ENCODE measurements around the gene IPO13.

IPO13 gene

DNA sequence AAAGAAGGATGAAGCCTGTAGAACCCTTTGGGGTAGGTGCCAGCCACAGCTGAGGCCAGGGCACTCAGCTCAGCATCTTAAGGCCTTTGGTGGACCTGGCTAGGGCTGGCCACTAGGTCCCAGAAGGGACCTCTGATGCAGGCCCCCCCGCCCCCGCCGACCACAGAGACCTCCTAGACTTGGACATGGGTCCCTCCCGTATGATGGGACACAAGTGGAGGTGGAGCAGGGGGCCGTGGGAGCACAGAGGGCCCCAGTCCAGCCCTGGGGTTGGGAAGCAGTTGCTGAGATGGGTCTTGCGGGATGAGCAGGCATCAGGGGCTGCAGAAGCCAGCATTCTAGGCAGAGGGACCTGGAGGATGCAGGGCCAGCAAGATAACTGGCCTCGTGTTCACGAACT is 35.5 kb downstream of the IPO13 start:
- H3K4me2 ChIP-seq (ENCODE audit: insufficient read depth, low read length), result no peak overlapping the region
- no peak overlapping the region for H3K9ac ChIP-seq (ENCODE audit: low read depth, low read length)
- H3K27me3 ChIP-seq (ENCODE audit: insufficient read depth, low read length, poor library complexity), result peaks cover 11% of the 10 kb centered on the region
- peaks cover 18% of the 10 kb centered on the region for H3K4me1 ChIP-seq (ENCODE audit: insufficient read depth, low read length)
- ATAC-seq (ENCODE audit: insufficient read depth, low read depth) (no peak), DNase-seq (no peak)
- no peak overlapping the region for H3K27ac ChIP-seq (ENCODE audit: low read length)
- no peak overlapping the region for H3K4me3 ChIP-seq (ENCODE audit: low read depth in 1 of 2, low read length in 2 of 2)
- H4K20me1 ChIP-seq (ENCODE audit: insufficient read depth, low read length), result peaks cover 14% of the 10 kb centered on the region
- peaks cover 13% of the 10 kb centered on the region for H3K36me3 ChIP-seq (ENCODE audit: insufficient read depth, low read length)
- H3K79me2 ChIP-seq (ENCODE audit: insufficient read depth, low read length), result no peaks in the 10 kb centered on the region
- TF ChIP-seq EZH2 (IDR thresholded peaks at IDR 0.05; ENCODE audit: borderline replicate concordance, low read depth, low read length, severe bottlenecking), result no peak
- TF ChIP-seq, protein P1, sequence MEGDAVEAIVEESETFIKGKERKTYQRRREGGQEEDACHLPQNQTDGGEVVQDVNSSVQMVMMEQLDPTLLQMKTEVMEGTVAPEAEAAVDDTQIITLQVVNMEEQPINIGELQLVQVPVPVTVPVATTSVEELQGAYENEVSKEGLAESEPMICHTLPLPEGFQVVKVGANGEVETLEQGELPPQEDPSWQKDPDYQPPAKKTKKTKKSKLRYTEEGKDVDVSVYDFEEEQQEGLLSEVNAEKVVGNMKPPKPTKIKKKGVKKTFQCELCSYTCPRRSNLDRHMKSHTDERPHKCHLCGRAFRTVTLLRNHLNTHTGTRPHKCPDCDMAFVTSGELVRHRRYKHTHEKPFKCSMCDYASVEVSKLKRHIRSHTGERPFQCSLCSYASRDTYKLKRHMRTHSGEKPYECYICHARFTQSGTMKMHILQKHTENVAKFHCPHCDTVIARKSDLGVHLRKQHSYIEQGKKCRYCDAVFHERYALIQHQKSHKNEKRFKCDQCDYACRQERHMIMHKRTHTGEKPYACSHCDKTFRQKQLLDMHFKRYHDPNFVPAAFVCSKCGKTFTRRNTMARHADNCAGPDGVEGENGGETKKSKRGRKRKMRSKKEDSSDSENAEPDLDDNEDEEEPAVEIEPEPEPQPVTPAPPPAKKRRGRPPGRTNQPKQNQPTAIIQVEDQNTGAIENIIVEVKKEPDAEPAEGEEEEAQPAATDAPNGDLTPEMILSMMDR (IDR thresholded peaks at IDR 0.05; ENCODE audit: borderline replicate concordance, extremely low read depth, low read length, poor library complexity, severe bottlenecking), result no peak
- no peak overlapping the region for H2AFZ ChIP-seq (ENCODE audit: low read depth, low read length)
- H3K9me3 ChIP-seq (ENCODE audit: insufficient read depth, low read length, severe bottlenecking), result no peaks in the 10 kb centered on the region

DNA sequence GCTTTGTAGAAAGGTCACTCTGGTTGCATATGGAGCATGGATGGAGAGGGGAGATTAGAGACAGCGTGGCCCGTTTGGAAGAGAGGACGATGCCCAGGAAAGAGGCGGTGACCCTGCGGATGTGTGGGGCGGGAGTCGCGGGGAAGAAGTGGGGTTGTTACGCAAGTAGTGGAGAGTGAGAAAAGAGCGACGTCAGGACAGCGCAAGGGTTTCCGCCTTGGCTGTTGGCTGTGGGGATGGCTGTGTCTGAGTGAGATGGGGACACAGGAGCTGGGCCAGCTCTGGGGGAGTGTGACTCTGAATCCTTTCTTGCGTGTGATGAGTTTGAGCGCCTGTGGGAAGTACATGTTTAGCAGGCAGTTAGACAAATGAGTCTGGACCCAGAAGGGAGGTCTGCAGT is 36.1 kb downstream of the IPO13 start:
- TF ChIP-seq EZH2 (IDR thresholded peaks at IDR 0.05; ENCODE audit: borderline replicate concordance, low read depth, low read length, severe bottlenecking), result no peak
- TF ChIP-seq, protein P1 (IDR thresholded peaks at IDR 0.05; ENCODE audit: borderline replicate concordance, extremely low read depth, low read length, poor library complexity, severe bottlenecking), result no peak
- peaks cover 13% of the 10 kb centered on the region for H3K4me1 ChIP-seq (ENCODE audit: insufficient read depth, low read length)
- ATAC-seq (ENCODE audit: insufficient read depth, low read depth) (no peak), DNase-seq (no peak)
- no peak overlapping the region for H3K9ac ChIP-seq (ENCODE audit: low read depth, low read length)
- no peak overlapping the region for H3K4me2 ChIP-seq (ENCODE audit: insufficient read depth, low read length)
- no peaks in the 10 kb centered on the region for H3K9me3 ChIP-seq (ENCODE audit: insufficient read depth, low read length, severe bottlenecking)
- H3K4me3 ChIP-seq (ENCODE audit: low read depth in 1 of 2, low read length in 2 of 2), result no peak overlapping the region
- no peak overlapping the region for H3K27ac ChIP-seq (ENCODE audit: low read length)
- peaks cover 9% of the 10 kb centered on the region for H4K20me1 ChIP-seq (ENCODE audit: insufficient read depth, low read length)
- H3K36me3 ChIP-seq (ENCODE audit: insufficient read depth, low read length), result peaks cover 7% of the 10 kb centered on the region
- H2AFZ ChIP-seq (ENCODE audit: low read depth, low read length), result no peak overlapping the region
- H3K79me2 ChIP-seq (ENCODE audit: insufficient read depth, low read length), result no peaks in the 10 kb centered on the region
- H3K27me3 ChIP-seq (ENCODE audit: insufficient read depth, low read length, poor library complexity), result peaks cover 11% of the 10 kb centered on the region

DNA sequence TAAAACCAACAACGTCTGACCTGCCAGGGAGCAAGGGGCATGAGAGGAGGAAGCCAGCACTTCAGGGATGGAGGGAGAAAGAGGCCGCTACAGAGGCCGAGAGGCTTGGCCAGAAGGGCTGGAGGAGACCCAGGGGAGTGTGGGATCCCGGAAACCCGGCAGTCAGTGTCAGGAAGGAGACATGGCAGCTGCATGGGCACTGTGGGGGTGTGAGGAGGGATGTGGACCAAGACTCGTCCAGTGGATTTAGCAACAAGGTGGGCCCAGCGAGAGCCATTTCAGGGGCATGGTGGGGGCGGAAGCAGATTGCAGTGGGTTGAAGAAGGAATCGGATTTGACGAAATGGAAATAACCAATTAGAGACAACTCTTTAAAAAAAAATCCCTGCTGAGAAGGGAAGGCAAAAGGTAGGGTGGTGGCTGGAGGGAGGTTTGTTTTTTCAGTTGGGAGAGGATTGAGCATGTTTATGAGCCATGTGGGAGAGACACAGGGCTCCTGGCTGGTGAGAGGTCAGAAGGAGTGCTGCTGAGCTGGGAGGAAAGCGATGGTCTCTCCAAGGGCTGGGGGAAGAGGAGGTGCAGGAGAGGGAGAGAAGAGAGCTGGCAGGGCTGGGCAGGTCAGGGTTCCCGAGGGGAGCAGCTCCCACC is 36.6 kb downstream of the IPO13 start:
- no peak overlapping the region for H2AFZ ChIP-seq (ENCODE audit: low read depth, low read length)
- H3K27ac ChIP-seq (ENCODE audit: low read length), result no peak overlapping the region
- H3K4me3 ChIP-seq (ENCODE audit: low read depth in 1 of 2, low read length in 2 of 2), result no peak overlapping the region
- TF ChIP-seq, protein P1 (IDR thresholded peaks at IDR 0.05; ENCODE audit: borderline replicate concordance, extremely low read depth, low read length, poor library complexity, severe bottlenecking), result no peak
- no peak for TF ChIP-seq EZH2 (IDR thresholded peaks at IDR 0.05; ENCODE audit: borderline replicate concordance, low read depth, low read length, severe bottlenecking)
- peaks cover 3% of the 10 kb centered on the region; the same call in 1 of the 2 replicates for H4K20me1 ChIP-seq (ENCODE audit: insufficient read depth, low read length)
- DNase-seq, result no peak
- no peak for ATAC-seq (ENCODE audit: insufficient read depth, low read depth)
- H3K79me2 ChIP-seq (ENCODE audit: insufficient read depth, low read length), result no peaks in the 10 kb centered on the region
- H3K27me3 ChIP-seq (ENCODE audit: insufficient read depth, low read length, poor library complexity), result peaks cover 11% of the 10 kb centered on the region
- no peak overlapping the region for H3K9ac ChIP-seq (ENCODE audit: low read depth, low read length)
- no peak overlapping the region for H3K4me2 ChIP-seq (ENCODE audit: insufficient read depth, low read length)
- H3K9me3 ChIP-seq (ENCODE audit: insufficient read depth, low read length, severe bottlenecking), result no peaks in the 10 kb centered on the region
- H3K4me1 ChIP-seq (ENCODE audit: insufficient read depth, low read length), result peaks cover 10% of the 10 kb centered on the region
- peaks cover 1% of the 10 kb centered on the region for H3K36me3 ChIP-seq (ENCODE audit: insufficient read depth, low read length)
